CD14-positive monocyte (primary cell): ENCODE data around the gene CTSH. TPM values are rescaled to one million over a fixed set of nuclear protein-coding genes. Genes with fewer than 3 reads are reported as not detected.

ENCODE experiments used
- DNase-seq, 3 donors: peaks; one replicate each; pipeline ENCODE4 v3.0.0-alpha.2; 2011 to 2022
- H2AFZ ChIP-seq: 2 replicates; pipeline ENCODE4 v1.6.0; 2012; ENCODE audit warnings: mild to moderate bottlenecking, low read depth, low read length, inconsistent platforms; ENCODE audit not compliant: insufficient read depth, poor library complexity, severe bottlenecking
- H3K27ac ChIP-seq, 2 donors: 1 replicate in 1 of 2; 2 replicates in 1 of 2; pipeline ENCODE4 v1.5.1; 2012 to 2013; ENCODE audit warnings: low read length in 2 of 2, control low read depth in 1 of 2, inconsistent platforms in 1 of 2, low read depth in 1 of 2, mild to moderate bottlenecking in 1 of 2
- H3K27me3 ChIP-seq, 2 donors: one replicate each; pipeline versions ENCODE4 v1.6.0 to v1.6.1; 2011 to 2013; ENCODE audit warnings: low read length in 2 of 2; ENCODE audit not compliant: control insufficient read depth in 2 of 2, insufficient read depth in 2 of 2
- H3K36me3 ChIP-seq, 2 donors: replicated peaks in 1 of 2; 1 replicate in 1 of 2; 2 replicates in 1 of 2; pipeline versions ENCODE4 v1.5.1 to v1.6.1; 2012 to 2013; ENCODE audit warnings: low read length in 2 of 2, control low read depth in 1 of 2, inconsistent platforms in 1 of 2, mild to moderate bottlenecking in 1 of 2; ENCODE audit not compliant: insufficient read depth in 2 of 2, control insufficient read depth in 1 of 2
- H3K4me1 ChIP-seq, 2 donors: 1 replicate in 1 of 2; 2 replicates in 1 of 2; pipeline versions ENCODE4 v1.5.1 to v1.6.1; 2012 to 2013; ENCODE audit warnings: low read length in 2 of 2, control low read depth in 1 of 2, inconsistent platforms in 1 of 2, mild to moderate bottlenecking in 1 of 2, moderate library complexity in 1 of 2; ENCODE audit not compliant: insufficient read depth in 2 of 2, control insufficient read depth in 1 of 2
- H3K4me2 ChIP-seq: replicated peaks from 2 replicates; pipeline ENCODE3; 2012; ENCODE audit warnings: low read length, moderate library complexity, mild to moderate bottlenecking; ENCODE audit not compliant: poor library complexity, severe bottlenecking; ENCODE audit errors: extremely low read depth
- H3K4me3 ChIP-seq, 3 experiments: fragments of 200-600 bp in 1 of 3; sonication (generic) in 1 of 3; replicated peaks in 1 of 3; 1 replicate in 2 of 3; 2 replicates in 1 of 3; pipeline ENCODE4 v1.5.1; 2011 to 2013; ENCODE audit warnings: low read length in 3 of 3, mild to moderate bottlenecking in 3 of 3, control low read depth in 2 of 3, low read depth in 2 of 3, inconsistent platforms in 1 of 3, moderate library complexity in 1 of 3
- H3K79me2 ChIP-seq: 2 replicates; pipeline ENCODE4 v1.6.0; 2012; ENCODE audit warnings: mild to moderate bottlenecking, control low read depth, inconsistent platforms, low read length, moderate library complexity; ENCODE audit not compliant: insufficient read depth
- H3K9ac ChIP-seq: 2 replicates; pipeline ENCODE4 v1.6.0; 2017; ENCODE audit warnings: low read length, mild to moderate bottlenecking; ENCODE audit not compliant: insufficient read depth, poor library complexity, severe bottlenecking
- H3K9me3 ChIP-seq, 2 donors: replicated peaks in 1 of 2; 1 replicate in 1 of 2; 2 replicates in 1 of 2; pipeline versions ENCODE4 v1.5.1 to v1.6.1; 2012 to 2013; ENCODE audit warnings: low read length in 2 of 2, control low read depth in 1 of 2; ENCODE audit not compliant: control insufficient read depth in 1 of 2, insufficient read depth in 1 of 2
- H4K20me1 ChIP-seq: 2 replicates; pipeline ENCODE4 v1.6.0; 2012; ENCODE audit warnings: mild to moderate bottlenecking, low read length, control low read depth, moderate library complexity; ENCODE audit not compliant: insufficient read depth
- H3K27ac Mint-ChIP-seq, 7 donors: one replicate each; pipeline ENCODE4 v1.8.0; 2020; ENCODE audit warnings: mild to moderate bottlenecking in 7 of 7, mixed read lengths in 7 of 7, moderate library complexity in 6 of 7, inconsistent platforms in 2 of 7
- H3K27me3 Mint-ChIP-seq, 3 donors: one replicate each; pipeline ENCODE4 v1.8.0; 2021 to 2022; ENCODE audit warnings: low read depth in 3 of 3, mild to moderate bottlenecking in 3 of 3, mixed read lengths in 3 of 3, moderate library complexity in 3 of 3, inconsistent platforms in 1 of 3
- H3K36me3 Mint-ChIP-seq, 2 donors: one replicate each; pipeline ENCODE4 v1.8.0; 2020; ENCODE audit warnings: mixed read lengths in 2 of 2, inconsistent platforms in 1 of 2, mild to moderate bottlenecking in 1 of 2
- H3K4me1 Mint-ChIP-seq: one replicate; pipeline ENCODE4 v1.8.0; 2020; ENCODE audit warnings: mild to moderate bottlenecking, mixed read lengths
- H3K4me3 Mint-ChIP-seq, 2 donors: one replicate each; pipeline ENCODE4 v1.8.0; 2020; ENCODE audit warnings: mild to moderate bottlenecking in 2 of 2, mixed read lengths in 2 of 2, moderate library complexity in 1 of 2
- H3K9me3 Mint-ChIP-seq, 7 donors: one replicate each; pipeline ENCODE4 v1.8.0; 2020 to 2022; ENCODE audit warnings: mixed read lengths in 7 of 7, mild to moderate bottlenecking in 6 of 7, moderate library complexity in 6 of 7, inconsistent platforms in 2 of 7
- CTCF ChIP-seq: fragments of 200-600 bp; IDR thresholded peaks from one replicate; pipeline ENCODE4 v1.8.0; 2022; ENCODE audit warnings: antibody characterized with exemption, mild to moderate bottlenecking
- WGBS: methylation state at CpG from one replicate; pipeline ENCODE4 v1.1.5; 2013; ENCODE audit warnings: missing lambda C conversion rate; ENCODE audit not compliant: insufficient coverage; 5-methylcytosine and 5-hydroxymethylcytosine counted together
- intact Hi-C, 2 donors: fragments of 100-400 bp; cut with micrococcal nuclease; formaldehyde crosslinking; loops; one replicate each; pipeline versions ENCODE4 v1.15.0 to v1.15.1; 2023
- polyA plus RNA-seq, 3 donors: library from polyadenylated mRNA; depleted of rRNA in 1 of 3; unstranded in 2 of 3; stranded (reverse) in 1 of 3; fragments of 300-500 nt in 2 of 3; fragments of >200 nt in 1 of 3; fragmentation: Illumina TruSeq in 2 of 3; gene quantifications; 1 replicate in 2 of 3; 2 replicates in 1 of 3; pipeline ENCODE4 v1.2.3, GENCODE V29; 2012 to 2021

The CTSH gene
- polyA plus RNA-seq, 3 donors = 555 to 884 (median 756) TPM

DNA sequence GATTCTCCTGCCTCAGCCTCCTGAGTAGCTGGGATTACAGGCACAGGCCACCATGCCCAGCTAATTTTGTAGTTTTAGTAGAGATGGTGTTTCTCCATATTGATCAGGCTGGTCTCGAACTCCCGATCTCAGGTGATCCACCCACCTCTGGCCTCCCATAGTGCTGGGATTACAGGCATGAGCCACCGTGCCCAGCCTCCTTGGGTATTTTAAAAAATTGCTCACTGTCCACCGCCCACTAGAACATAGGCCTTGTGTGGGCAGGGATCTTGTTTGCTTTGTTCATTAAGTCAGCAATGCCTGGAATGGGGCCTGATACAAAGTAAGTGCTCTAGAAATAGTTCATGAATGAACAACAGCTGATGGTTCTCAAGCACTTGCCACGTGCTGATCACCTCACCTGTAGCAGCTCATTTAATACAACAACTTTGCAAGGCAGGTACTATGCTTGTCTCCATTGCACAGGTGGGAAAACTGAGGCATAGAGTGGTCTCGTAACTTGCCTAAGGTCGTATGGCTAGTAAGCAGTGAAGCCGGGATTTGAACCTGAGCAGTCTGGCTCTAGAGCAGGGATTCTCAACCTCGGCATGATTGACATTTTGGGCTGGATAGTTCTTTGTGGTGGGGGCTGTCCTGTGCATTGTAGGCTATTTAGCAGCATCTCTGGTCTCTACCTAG, 12.7 kb upstream of the CTSH start:
- Histone ChIP-seq H4K20me1 (no peaks in the 10 kb centered on the region), H3K9me3 (no peaks in the 10 kb centered on the region), H3K4me1 (no peaks in the 10 kb centered on the region), H3K4me2 (no peak overlapping the region), H3K79me2 (no peaks in the 10 kb centered on the region), H3K4me3 (no peak overlapping the region), H3K27me3 (no peaks in the 10 kb centered on the region), H3K9ac (no peak overlapping the region), H2AFZ (no peak overlapping the region), H3K36me3 (no peaks in the 10 kb centered on the region), H3K27ac (no peak overlapping the region)
- no peak overlapping the region for H3K4me3 Mint-ChIP-seq
- 91% methylated on average over 3 of the region's 9 CpGs for WGBS
- no peaks in the 10 kb centered on the region for H3K4me1 Mint-ChIP-seq
- no peak for TF ChIP-seq CTCF
- peaks cover 5 to 10% (median 7%) of the 10 kb centered on the region in 3 donors for H3K27me3 Mint-ChIP-seq
- H3K27ac Mint-ChIP-seq = no peak overlapping the region
- intact Hi-C loops = no loop called here
- H3K36me3 Mint-ChIP-seq = peaks cover 0 to 1% of the 10 kb centered on the region in 2 donors
- no peak for DNase-seq
- H3K9me3 Mint-ChIP-seq = peaks cover 0 to 3% (median 0%) of the 10 kb centered on the region in 7 donors

DNA sequence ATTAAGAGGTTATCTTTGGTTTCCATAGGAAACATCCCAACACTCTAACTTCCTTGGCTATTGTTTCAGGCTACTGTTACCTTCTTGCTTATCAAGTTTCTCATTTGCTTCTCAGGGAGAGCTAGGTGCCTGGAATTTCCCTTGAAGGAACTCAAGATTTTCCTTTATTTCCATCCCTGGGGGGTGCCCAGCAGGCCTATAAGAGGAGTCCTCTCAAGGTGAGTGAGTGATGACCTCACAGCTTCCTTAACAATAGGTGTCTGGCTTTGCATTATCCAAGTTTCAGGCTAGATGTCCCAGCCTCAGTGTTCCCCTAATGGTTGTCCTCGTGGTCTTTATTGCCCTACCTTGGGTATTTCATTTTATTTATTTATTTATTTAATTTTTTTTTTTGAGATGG, 12.1 kb upstream of the CTSH start:
- H2AFZ ChIP-seq = no peak overlapping the region
- H3K27me3 Mint-ChIP-seq = peaks cover 4 to 7% (median 5%) of the 10 kb centered on the region in 3 donors
- no CpG with 5 or more reads among the region's 1 CpG for WGBS
- H4K20me1 ChIP-seq = no peaks in the 10 kb centered on the region
- no peak overlapping the region for H3K27ac ChIP-seq
- no peaks in the 10 kb centered on the region for H3K79me2 ChIP-seq
- H3K9ac ChIP-seq = no peak overlapping the region
- no peak overlapping the region for H3K4me2 ChIP-seq
- peaks cover under 1% of the 10 kb centered on the region for H3K4me1 Mint-ChIP-seq
- H3K4me3 ChIP-seq = no peak overlapping the region
- H3K36me3 Mint-ChIP-seq = peaks cover 0 to 1% of the 10 kb centered on the region in 2 donors
- H3K9me3 ChIP-seq = no peaks in the 10 kb centered on the region
- no peaks in the 10 kb centered on the region for H3K27me3 ChIP-seq
- no peak for DNase-seq
- no peak for TF ChIP-seq CTCF
- intact Hi-C loops = no loop called here
- no peak overlapping the region for H3K27ac Mint-ChIP-seq
- no peak overlapping the region for H3K4me3 Mint-ChIP-seq
- H3K36me3 ChIP-seq = no peaks in the 10 kb centered on the region
- H3K4me1 ChIP-seq = no peaks in the 10 kb centered on the region
- peaks cover 0 to 3% (median 0%) of the 10 kb centered on the region in 7 donors for H3K9me3 Mint-ChIP-seq
